Cardiac fibroblast (primary cell): ENCODE measurements around the gene HS6ST2.

ENCODE experiments used
- DNase-seq, 2 donors: peaks; one replicate each; pipeline versions ENCODE4 v3.0.0 to v3.0.0-alpha.2; 2010; ENCODE audit warnings: low read depth in 2 of 2
- H3K4me3 ChIP-seq, 2 donors: replicated peaks in 1 of 2; 1 replicate in 1 of 2; 2 replicates in 1 of 2; pipeline ENCODE4 v1.5.1; 2011; ENCODE audit warnings: low read depth in 2 of 2, low read length in 2 of 2, mild to moderate bottlenecking in 2 of 2, moderate library complexity in 1 of 2
- TF ChIP-seq, protein P1 (sequence below): IDR thresholded peaks from one replicate; pipeline ENCODE4 v1.5.1; 2011; ENCODE audit warnings: low read depth, mild to moderate bottlenecking, low read length, inconsistent platforms

The HS6ST2 gene

DNA sequence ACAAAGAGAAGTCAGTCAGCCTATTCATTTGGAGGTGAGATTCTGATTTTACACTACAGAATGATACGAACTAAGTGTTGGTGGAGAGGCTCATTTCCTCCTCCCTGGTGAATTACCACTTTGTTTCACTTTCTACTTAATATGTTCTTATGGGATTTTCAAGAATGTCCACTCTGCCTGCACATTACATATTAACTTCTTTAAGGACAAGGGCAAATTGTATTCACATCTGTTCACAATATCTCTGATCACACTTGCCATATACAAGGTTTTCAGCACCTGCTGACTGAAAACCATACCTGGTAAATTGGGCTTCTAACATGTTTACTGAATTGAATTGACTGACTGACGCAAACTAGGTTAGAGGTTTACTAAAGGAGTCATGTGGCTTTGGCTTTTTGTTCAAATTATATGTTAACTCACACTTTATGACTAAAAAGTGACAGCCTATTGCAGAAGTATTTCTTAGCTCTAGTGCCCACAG is 281.2 kb downstream of the HS6ST2 start:
- H3K4me3 ChIP-seq = no peak overlapping the region
- TF ChIP-seq, protein P1, sequence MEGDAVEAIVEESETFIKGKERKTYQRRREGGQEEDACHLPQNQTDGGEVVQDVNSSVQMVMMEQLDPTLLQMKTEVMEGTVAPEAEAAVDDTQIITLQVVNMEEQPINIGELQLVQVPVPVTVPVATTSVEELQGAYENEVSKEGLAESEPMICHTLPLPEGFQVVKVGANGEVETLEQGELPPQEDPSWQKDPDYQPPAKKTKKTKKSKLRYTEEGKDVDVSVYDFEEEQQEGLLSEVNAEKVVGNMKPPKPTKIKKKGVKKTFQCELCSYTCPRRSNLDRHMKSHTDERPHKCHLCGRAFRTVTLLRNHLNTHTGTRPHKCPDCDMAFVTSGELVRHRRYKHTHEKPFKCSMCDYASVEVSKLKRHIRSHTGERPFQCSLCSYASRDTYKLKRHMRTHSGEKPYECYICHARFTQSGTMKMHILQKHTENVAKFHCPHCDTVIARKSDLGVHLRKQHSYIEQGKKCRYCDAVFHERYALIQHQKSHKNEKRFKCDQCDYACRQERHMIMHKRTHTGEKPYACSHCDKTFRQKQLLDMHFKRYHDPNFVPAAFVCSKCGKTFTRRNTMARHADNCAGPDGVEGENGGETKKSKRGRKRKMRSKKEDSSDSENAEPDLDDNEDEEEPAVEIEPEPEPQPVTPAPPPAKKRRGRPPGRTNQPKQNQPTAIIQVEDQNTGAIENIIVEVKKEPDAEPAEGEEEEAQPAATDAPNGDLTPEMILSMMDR = no peak
- no peak for DNase-seq

DNA sequence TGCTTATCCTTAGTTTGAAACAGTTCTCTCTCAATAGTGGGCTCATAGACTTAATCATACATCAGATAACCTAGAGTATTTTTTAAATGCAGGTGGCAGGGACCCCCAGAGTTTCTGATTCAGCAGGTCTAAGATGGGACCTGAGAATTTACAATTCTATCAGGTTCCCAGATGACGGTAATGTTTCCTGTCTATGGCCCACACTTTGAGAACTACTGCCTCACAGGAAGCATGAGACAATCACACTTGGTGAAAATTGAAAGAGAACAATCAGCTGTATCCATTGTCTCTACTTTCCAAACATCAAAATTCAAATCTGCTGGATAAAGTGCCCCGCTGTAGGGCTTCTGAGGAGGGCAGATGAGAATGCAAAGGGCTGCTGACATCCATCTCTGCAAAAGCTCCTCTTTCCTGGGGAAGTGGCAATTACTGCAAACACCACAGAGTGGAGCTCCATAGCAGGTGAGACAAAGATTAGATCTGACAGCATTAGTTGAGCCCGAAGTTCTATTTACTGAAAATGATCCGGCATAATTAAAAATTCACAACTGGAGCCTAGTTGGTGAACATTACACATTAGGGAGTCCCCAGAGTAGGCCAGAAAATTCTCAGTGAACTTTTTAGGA is 281.8 kb downstream of the HS6ST2 start:
- TF ChIP-seq, protein P1 = no peak
- no peak for DNase-seq
- H3K4me3 ChIP-seq = no peak overlapping the region

DNA sequence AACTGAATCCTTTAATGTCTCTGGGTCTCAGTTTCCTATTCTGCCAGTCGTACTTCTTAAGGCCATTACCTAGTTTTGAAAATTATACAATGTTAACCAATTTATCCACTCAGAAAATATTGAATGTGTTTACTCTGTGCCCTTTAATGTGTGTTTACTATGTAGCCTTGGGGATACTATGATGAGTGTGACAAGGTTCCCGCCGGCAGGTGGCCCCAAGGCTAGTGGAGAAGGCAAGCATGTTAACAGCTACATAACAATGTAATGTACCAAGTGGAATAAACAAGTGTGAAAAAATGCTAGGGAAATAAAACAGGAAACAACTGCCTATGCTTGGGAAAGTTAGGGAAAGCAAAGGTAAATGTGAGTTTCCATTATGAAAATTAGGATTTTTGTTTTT is 282.3 kb downstream of the HS6ST2 start:
- no peak for DNase-seq
- no peak overlapping the region for H3K4me3 ChIP-seq
- TF ChIP-seq, protein P1 = no peak

DNA sequence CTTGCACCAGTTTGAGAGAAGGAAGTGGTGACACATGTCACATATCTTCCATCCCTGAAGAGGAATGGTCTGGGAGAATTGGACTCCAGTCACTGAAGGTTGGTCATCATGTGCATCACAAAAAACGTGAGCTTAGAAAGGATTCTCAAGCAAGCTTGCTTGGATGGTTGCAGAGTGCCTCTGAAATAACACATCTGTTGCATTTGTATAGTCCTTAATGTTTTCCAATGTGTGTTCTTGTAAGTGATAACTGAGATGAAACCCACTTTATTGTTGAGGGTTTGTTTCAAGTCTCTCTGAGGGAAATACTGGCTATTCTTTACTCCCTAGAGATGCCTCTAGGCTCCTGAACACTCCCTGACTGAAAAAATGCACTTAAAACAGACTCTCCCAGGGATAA is 285.1 kb downstream of the HS6ST2 start:
- TF ChIP-seq, protein P1 = no peak
- no peak overlapping the region for H3K4me3 ChIP-seq
- DNase-seq = no peak

DNA sequence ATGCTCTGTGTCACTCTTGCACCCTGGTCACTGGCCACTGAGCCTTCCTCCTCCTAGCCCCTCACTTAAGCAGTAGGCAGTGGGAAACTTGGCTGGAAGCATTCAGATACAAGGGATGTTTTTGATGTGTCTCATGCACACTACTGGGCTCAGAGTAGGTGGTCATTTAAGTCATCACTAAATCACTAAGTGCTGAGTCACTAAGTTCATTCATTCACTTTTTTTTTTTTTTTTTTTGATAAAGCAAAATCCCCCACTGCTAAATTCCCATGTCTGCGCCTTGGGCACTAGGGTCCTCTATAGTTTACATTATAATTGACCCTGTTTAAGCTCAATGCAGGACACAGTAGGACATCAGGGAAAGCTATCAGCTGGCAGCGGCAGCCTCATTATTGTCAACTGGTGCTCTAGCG is 287.2 kb downstream of the HS6ST2 start:
- no peak for DNase-seq
- TF ChIP-seq, protein P1 = no peak

DNA sequence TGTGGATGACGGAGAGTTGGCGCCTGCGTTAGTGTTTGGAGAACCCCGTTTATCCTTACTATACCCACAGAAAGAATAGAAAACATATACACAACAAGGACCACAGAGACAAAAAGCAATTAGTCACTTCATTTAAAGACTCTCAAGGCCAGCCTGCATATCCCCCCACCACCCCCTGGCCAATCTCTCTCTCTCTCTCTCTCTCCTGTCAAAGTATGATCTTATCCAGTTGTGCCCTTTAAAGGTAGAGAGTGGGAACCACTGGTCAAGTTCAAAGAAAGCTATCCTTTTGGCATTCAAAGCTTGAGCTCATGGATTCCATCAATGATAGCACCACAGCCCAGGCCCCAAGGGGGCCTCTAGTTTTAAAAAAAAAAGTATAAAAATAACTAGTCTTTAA is 289.3 kb downstream of the HS6ST2 start:
- H3K4me3 ChIP-seq = no peak overlapping the region
- TF ChIP-seq, protein P1 = no peak
- DNase-seq = no peak

More for the DNA sequence above, 287.2 kb downstream of the HS6ST2 start:
- no peak overlapping the region for H3K4me3 ChIP-seq

DNA sequence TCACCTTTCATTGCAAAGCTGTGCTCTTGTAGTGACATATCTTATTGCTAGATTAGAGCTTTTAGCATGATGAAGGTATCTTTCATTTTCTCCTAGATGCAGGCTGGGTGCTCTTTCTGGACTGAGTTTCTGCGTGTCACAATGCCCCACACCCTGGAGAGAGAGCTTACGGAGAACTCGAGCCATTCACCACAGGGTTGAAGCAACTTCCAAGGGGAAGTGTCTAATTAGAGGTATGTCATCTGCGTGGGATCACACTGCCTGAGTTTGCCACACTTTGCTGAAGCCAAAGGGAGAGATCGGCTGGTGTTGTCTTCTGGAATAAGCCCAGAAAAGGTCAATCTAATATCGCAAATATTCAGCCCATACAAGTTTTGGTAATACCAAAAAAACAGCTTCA is 290.3 kb downstream of the HS6ST2 start:
- no peak for DNase-seq
- TF ChIP-seq, protein P1 = no peak
- H3K4me3 ChIP-seq = no peak overlapping the region
